GM21576 (cell line): ENCODE measurements around the gene FAM209A.
"Not testable (repeated sequence)": the region's sequence is repeated elsewhere in the genome, so short reads cannot be mapped to it uniquely, and the experiment has no call there.

Source experiments
- ATAC-seq: cut with Tn5 transposase; IDR thresholded peaks from one replicate; pipeline ENCODE4 v1.9.1; 2021; ENCODE audit warnings: mild to moderate bottlenecking, moderate library complexity; ENCODE audit not compliant: unreplicated experiment

Gene FAM209A

GRCh38 chr20:56524444-56524843, at the start of gene FAM209A:
TSS of gene FAM209A (plus strand) at chr20:56524744. CDS start at chr20:56524809, 65 bp downstream.
- ATAC-seq = not testable (repeated sequence)

- no peak for ATAC-seq
Observed at GRCh38 chr20:56483970-56484369, 40.6 kb upstream of the FAM209A start.

GRCh38 chr20:56487216-56487615, 37.3 kb upstream of the FAM209A start:
- ATAC-seq = no peak

GRCh38 chr20:56488566-56488965, 36.0 kb upstream of the FAM209A start:
- no peak for ATAC-seq

- ATAC-seq = no peak
Observed at GRCh38 chr20:56501116-56501515, 23.4 kb upstream of the FAM209A start.

GRCh38 chr20:56503916-56504315, 20.6 kb upstream of the FAM209A start:
- ATAC-seq = no peak

- no peak for ATAC-seq
Observed at GRCh38 chr20:56504373-56505005, 20.1 kb upstream of the FAM209A start.

GRCh38 chr20:56506103-56506502, 18.4 kb upstream of the FAM209A start:
- no peak for ATAC-seq

- no peak for ATAC-seq
Observed at GRCh38 chr20:56511926-56512325, 12.6 kb upstream of the FAM209A start.

GRCh38 chr20:56513161-56514150, 11.1 kb upstream of the FAM209A start:
- ATAC-seq = no peak

- ATAC-seq = no peak
Observed at GRCh38 chr20:56516631-56517030, 7.9 kb upstream of the FAM209A start.

GRCh38 chr20:56517211-56517610, 7.3 kb upstream of the FAM209A start:
- ATAC-seq = no peak

GRCh38 chr20:56517641-56518040, 6.9 kb upstream of the FAM209A start:
- no peak for ATAC-seq

GRCh38 chr20:56518126-56518525, 6.4 kb upstream of the FAM209A start:
- no peak for ATAC-seq

- no peak for ATAC-seq
Observed at GRCh38 chr20:56518721-56519398, 5.7 kb upstream of the FAM209A start.

GRCh38 chr20:56519551-56519950, 5.0 kb upstream of the FAM209A start:
- ATAC-seq = no peak

GRCh38 chr20:56520180-56520579, 4.4 kb upstream of the FAM209A start:
- no peak for ATAC-seq

GRCh38 chr20:56520746-56521354, 3.7 kb upstream of the FAM209A start:
- not testable (repeated sequence) for ATAC-seq

GRCh38 chr20:56522311-56522710, 2.2 kb upstream of the FAM209A start:
- ATAC-seq = no peak

- no peak for ATAC-seq
Observed at GRCh38 chr20:56527521-56527920, 3.0 kb downstream of the FAM209A start.

- ATAC-seq = not testable (repeated sequence)
Observed at GRCh38 chr20:56532946-56533345, 8.4 kb downstream of the FAM209A start, which contains the start of gene FAM209B. TSS of gene FAM209B (plus strand) at chr20:56533246. CDS start at chr20:56533342, 96 bp downstream.
